ENCODE data around the gene MAD1L1.

- TF ChIP-seq ZNF138 (CRISPR knock-in tag; conservative IDR thresholded peaks at IDR 0.05) (no peak), E2F5 (CRISPR knock-in tag; IDR thresholded peaks at IDR 0.05) (no peak), GABPB1 (CRISPR knock-in tag; IDR thresholded peaks at IDR 0.05) (no peak), CTCF (IDR thresholded peaks at IDR 0.05) (no peak), MYBL2 (CRISPR knock-in tag; IDR thresholded peaks at IDR 0.05) (no peak), AFF4 (CRISPR knock-in tag; IDR thresholded peaks at IDR 0.05; ENCODE audit: borderline replicate concordance) (no peak), HMGXB4 (CRISPR knock-in tag; IDR thresholded peaks at IDR 0.05) (no peak)
Observed at GRCh38 chr7:1911571-1911970, 321.2 kb downstream of the MAD1L1 start.
